ENCODE measurements around the gene IL34.
A peak's percentile ranks its signal among the peaks of the same experiment; 100 is the strongest.

GRCh38 chr16:70703041-70703834 lies 56.9 kb downstream of the IL34 start:
- TF ChIP-seq CTCF (IDR thresholded peaks at IDR 0.05) = peak in 3 of 4 experiments; percentile 19 to 62 (median 30)
- no peak for TF ChIP-seq POLR2A (IDR thresholded peaks at IDR 0.05)
